Activated CD8-positive, alpha-beta memory T cell treated with anti-CD3 and anti-CD28 coated beads, Interleukin-2, amount 50 U/mL, for 1 hour (primary cell): Measurements from ENCODE around the gene NCOA7.
"Not testable (repeated sequence)": the region's sequence is repeated elsewhere in the genome, so short reads cannot be mapped to it uniquely, and the experiment has no call there.

Experiments used
- DNase-seq: peaks from one replicate; pipeline ENCODE4 v3.0.0-alpha.2; 2020; ENCODE audit errors: extremely low read depth

NCOA7 gene

DNA sequence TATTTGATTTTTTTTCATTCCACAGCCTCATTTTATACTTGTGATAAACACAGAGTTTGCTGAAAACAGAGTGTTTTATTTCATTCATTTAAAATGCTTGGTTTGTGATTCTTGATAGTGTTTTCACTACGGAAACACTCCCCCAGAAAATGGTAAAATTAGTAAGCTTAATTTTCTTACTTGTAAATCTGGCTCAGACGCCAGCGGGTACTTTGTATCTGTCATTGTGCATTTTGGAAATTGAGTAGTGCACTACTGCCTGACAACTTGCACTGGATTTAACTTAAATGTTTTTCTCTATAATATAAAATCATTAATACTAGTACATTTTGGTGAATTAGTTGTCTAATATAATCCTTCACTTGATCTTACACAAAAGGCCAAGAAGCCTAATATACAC lies 128.9 kb downstream of the NCOA7 start:
- no peak for DNase-seq

- DNase-seq = no peak
These were observed 131.6 kb downstream of the NCOA7 start for GRCh38 chr6:125922322-125922860.

DNA sequence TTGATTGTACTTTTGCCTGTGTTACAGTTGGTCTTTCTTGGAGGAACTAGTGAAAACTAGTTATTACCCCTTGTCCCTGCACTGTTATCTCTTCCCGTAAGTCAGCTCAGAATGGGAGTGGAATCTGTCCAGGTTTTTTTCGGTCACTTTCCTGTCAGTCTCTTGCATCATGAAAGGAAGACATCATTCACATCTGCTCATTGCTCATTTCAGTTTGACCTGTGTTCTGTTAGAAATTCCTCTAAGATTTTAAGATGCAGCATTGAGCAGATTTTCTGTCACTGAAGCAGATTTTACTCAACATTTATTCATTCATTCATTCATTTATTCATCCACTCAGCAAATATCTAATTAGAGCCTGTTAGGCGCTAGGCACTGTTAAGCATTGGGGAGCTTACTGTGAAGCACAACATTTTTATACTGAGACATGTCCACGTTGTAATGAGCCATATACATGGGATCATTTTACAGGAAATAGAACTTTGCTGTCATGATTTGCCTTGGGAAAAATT lies 132.7 kb downstream of the NCOA7 start:
- DNase-seq = no peak

GRCh38 chr6:125924169-125924568 lies 133.4 kb downstream of the NCOA7 start:
- DNase-seq = no peak

DNA sequence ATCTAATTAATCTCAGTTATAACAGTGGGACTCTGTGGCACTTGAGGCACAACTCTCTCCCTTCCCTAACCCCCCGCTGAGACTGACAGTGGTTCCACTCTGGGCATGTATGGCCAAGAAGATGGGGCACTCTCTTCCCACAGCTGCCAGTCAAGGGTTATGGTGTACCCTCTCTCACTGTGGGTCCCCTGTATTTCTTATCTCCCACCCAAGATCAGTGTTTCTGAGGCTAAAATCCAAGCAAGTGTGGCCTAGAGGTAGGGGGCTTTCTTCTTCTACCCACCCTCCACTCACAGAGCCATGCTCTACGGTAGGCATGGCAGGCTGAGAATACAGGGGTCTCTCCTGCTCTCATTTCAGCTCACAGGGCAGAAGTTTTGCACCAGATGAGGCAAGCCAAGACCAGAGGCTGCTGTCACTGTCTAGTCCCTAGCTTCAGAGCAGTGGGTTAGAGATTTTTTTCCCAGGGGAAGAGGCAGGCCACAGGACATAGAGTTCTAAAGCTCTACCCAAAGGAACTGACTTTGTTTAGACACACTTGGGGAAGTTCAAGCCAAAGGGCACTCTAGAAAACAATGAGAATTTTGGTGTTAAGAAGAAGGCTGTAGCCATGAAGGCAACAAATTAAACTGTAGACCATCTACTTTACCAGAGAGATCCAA lies 134.1 kb downstream of the NCOA7 start:
- DNase-seq = no peak

DNA sequence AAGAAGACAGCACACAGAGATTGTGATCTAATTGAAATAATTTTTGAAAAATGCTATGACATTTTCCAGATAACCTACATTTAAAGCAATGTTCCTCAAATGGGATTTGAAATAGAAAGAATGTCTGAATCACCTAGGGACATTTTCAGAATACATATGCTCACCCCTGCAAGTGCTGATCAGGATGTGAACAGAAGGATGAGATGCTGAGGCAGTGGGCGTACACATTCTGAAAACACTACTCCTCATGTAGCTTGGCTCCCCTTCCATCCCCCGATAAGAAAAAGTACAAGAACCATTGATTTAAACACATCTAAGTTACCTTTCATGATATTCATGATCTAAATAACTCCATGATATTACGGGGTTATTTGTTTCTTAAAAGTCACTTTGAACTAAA lies 136.0 kb downstream of the NCOA7 start:
- no peak for DNase-seq

GRCh38 chr6:125927761-125928160 lies 137.0 kb downstream of the NCOA7 start:
- DNase-seq = no peak

- no peak for DNase-seq
These were observed 140.1 kb downstream of the NCOA7 start for GRCh38 chr6:125930765-125931418.

GRCh38 chr6:125931733-125932450 lies 141.1 kb downstream of the NCOA7 start:
- no peak for DNase-seq

DNA sequence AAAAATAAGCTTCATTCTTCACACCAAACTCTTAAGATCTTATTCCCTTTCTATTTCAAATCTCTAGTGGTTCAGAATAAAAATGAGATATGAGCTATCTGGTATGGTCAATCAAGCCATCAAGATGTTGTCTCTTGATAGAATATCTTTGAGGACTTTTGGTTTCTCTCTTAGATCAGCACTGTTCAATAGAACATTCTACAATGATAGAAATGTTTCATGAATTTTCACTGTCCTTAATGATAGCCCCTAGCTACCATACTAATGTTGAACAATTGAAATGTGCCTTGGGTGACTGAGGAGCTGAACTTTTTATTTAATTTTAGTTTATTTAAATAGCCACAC lies 141.7 kb downstream of the NCOA7 start:
- DNase-seq = no peak

- not testable (repeated sequence) for DNase-seq
These were observed 144.8 kb downstream of the NCOA7 start for GRCh38 chr6:125935520-125935919.

GRCh38 chr6:125939026-125939425 lies 148.3 kb downstream of the NCOA7 start:
- DNase-seq = no peak

DNA sequence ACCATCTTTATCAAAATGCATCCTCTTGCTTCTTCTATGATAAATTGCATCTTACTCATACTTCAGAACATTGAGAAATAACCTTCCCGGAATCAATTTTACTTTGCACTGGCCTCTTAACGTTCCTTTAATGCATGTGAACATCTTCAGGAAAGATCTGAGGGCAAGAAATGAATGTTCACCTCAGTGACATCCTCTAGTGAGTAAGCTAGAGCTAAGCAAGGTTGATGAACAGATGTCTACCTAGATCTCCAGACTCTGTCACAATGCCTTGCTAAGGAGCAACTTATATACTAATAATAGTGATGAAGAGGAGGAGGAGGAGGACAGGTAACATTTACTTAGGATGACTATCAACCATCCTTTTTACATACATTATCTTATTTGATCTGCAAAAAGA lies 149.0 kb downstream of the NCOA7 start:
- no peak for DNase-seq

DNA sequence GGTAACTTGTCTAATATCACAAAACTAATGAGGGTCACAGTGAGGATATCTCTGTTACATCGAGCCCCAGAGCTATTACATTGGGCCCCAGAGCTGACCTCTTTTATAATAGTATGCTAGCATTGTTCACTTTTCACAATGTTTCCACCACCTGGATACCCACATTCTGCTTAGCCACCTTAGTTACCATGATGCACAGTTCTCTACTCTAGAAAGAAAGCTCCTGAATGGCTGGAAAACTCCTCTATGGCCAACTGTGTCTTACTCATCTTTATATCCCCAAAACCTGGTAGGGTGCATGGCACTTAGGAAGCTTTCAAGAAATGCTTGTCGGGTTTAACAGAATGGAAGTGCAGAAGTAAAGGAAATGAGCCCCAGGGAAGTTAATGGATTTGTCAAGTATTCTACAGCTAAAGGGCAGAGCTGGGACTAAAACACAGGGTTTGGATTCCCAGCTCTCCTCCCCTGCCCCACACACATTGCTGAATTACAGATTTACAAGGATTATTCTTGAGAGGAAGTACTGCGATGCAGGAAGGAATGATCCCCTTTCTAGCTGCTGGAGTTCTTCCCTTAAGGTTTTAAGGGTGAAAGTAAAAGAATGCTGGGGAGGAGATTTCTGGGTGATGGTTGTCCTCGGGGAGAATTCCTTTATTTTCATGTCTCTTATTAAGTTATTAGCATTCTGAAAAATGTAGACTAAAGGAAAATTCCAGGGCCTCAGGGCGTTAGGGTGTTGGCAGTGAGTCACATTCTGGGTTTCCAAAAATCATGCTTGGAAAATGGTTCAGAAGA lies 149.7 kb downstream of the NCOA7 start:
- DNase-seq = no peak

DNA sequence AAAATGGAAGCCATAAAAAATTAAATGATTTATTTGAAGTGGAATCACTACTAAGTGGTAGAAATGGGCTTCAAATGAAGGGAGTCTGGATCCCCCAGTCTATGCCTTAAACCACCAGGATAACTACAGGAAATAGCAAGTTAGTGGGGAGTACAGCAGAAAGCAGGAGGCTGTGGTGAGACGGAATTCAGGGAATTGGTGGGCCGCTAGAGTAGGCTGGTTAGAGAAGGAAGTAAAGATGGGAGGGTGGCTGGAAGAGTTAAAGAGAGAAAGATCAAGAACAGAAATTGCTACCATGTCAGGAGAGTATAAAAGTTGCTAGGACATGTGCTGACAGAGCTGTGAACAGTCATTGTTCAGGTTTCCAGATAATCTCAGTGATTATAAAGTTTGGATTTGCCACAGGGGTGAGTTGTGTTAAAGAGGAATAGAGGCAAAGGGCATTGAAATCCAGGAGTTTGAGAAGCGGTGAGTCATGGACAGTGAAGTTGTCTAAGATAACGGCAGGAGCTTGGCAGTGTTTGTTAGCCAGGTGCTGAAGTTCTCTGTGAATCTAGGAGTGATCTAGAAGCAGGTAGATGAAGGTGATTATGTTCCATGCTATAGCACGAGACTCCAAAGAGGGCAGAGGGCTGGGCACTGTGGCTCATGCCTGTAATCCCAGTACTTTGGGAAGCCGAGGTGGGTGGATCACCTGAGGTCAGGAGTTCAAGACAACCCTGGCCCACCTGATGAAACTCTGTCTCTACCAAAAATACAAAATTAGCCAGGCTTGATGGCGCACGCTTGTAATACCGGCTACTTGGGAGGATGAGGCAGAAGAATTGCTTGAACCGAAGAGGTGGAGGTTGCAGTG lies 152.1 kb downstream of the NCOA7 start:
- no peak for DNase-seq

DNA sequence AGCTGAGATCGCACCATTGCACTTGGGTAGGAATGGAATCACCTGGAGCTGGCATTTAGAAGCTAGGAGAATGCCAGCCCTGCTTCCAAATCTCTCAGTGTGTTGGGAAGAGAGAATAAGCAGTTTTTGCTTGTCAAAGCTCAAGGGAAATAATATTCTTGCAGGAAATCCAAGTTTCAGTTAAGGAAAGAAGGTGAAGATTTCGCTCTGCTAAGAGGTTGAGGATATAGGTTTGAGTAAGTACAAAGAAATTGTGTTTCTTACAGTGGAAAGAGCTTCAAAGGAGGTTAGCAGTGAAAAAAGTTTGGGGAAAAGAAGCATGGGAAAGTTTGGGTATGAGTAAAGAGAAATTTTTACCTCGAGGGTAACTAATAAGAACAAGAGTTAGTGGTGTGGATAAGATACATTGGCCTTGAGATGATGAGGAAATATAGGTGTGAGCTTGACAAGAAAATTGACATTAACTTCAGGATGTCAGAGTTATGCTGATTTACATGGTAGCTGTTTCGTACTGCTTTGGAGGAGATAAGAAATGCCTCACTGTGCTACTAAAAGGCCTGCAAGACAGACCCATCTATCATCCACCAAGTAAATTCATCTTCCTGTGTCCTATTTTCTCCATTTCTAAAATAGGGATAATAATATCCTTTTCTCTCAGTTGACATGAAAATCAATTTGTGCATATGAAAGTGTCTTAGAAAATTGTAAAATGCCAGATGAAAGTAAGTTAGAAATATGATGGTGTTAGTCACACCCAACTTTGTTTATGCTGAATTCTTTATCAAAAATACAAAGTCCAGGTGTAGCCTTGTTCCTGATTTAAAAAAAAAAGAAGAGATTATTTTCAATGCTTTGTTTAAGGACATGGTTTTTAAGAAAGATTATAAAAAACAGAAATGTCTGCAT lies 153.0 kb downstream of the NCOA7 start:
- DNase-seq = no peak

GRCh38 chr6:125944434-125944816 lies 153.7 kb downstream of the NCOA7 start:
- DNase-seq = no peak

GRCh38 chr6:125944896-125945295 lies 154.1 kb downstream of the NCOA7 start:
- DNase-seq = no peak

DNA sequence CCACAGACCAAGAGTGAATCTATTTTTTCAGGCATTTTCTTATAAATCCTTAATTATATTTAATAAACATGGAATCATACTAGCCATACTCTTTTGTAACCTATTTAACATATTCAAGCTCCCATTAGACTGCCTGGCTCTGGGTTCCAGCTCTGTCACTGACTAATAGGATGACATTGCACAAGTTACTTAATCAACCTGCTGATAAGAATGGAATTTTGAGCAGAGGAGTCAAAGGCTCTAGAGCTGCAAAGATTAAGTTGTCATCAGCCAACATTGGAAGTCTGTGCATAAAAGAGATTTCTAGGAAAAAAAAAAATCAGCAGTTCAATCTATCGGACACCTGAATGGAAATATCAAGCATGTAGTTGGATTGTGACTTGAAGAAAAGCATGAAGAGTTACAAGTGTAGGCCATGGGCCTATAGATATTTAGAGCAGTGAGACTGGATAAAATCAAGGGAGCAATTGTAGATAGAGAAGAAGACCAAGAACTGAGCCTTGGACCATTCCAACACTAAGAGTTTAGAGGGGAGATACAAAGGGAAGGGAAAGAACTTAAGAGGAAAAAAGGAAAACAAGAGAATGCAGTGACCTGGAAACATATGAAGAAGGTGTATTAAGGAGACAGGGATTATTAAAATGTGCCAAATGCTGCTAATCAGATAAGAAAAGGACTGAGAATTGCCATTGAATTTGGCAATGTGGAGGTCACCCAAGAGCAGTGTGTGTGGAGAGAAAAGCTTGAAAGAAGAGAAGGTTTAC lies 154.8 kb downstream of the NCOA7 start:
- no peak for DNase-seq
